K562 (cell line): ENCODE data around the gene TSTD1. TPM values are rescaled to one million over a fixed set of nuclear protein-coding genes. Genes with fewer than 3 reads are reported as not detected.

ENCODE experiments used
- ARID3A ChIP-seq: IDR thresholded peaks from 2 replicates; pipeline ENCODE4 v1.6.1; 2012; ENCODE audit warnings: low read depth, low read length, improper control_type of control experiment, borderline replicate concordance
- CHD4 ChIP-seq: fragments of 200-600 bp; sonication (generic); IDR thresholded peaks from 3 replicates; pipeline ENCODE4 v1.6.1; 2012; ENCODE audit warnings: low read depth, mild to moderate bottlenecking, mixed read lengths, low read length, inconsistent platforms; ENCODE audit not compliant: insufficient read depth, insufficient replicate concordance, poor library complexity, severe bottlenecking
- MLLT1 ChIP-seq, 2 experiments: fragments of 450-650 bp; IDR thresholded peaks; 2 replicates each; pipeline ENCODE4 v1.6.1; 2016
- NR2C1 ChIP-seq, 2 experiments: fragments of 450-650 bp; IDR thresholded peaks; 2 replicates each; pipeline ENCODE4 v1.6.1; 2017; ENCODE audit warnings: mild to moderate bottlenecking in 2 of 2, antibody characterized with exemption in 1 of 2, inconsistent platforms in 1 of 2, missing compliant biosample characterization in 1 of 2, missing genetic modification characterization in 1 of 2
- NUFIP1 ChIP-seq: fragments of 450-650 bp; IDR thresholded peaks from 2 replicates; pipeline ENCODE4 v1.6.1; 2018; ENCODE audit not compliant: partially characterized antibody
- POLR2B ChIP-seq: fragments of 450-650 bp; IDR thresholded peaks from 2 replicates; pipeline ENCODE4 v1.6.1; 2018; ENCODE audit warnings: low read depth; ENCODE audit not compliant: partially characterized antibody
- RCOR1 ChIP-seq, 2 experiments: IDR thresholded peaks; 2 replicates each; pipeline ENCODE4 v1.6.1; 2012; ENCODE audit warnings: low read depth in 2 of 2, low read length in 2 of 2, borderline replicate concordance in 1 of 2, improper control_type of control experiment in 1 of 2
- SAFB2 ChIP-seq: fragments of 200-400 bp; formaldehyde crosslinking; IDR thresholded peaks from 2 replicates; pipeline ENCODE4 v1.6.1; 2018; ENCODE audit warnings: borderline replicate concordance, low read length, low read depth, moderate library complexity; ENCODE audit not compliant: severe bottlenecking
- SMAD3 ChIP-seq: fragments of 450-650 bp; formaldehyde crosslinking; conservative IDR thresholded peaks from 2 replicates; pipeline ENCODE4 v1.4.0; 2020; ENCODE audit warnings: mild to moderate bottlenecking
- TFAM ChIP-seq: fragments of 250-450 bp; sonication (Bioruptor Pico); conservative IDR thresholded peaks from 2 replicates; pipeline ENCODE4 v1.5.0; 2021; ENCODE audit warnings: mild to moderate bottlenecking, moderate library complexity
- ZBTB12 ChIP-seq: fragments of 250-450 bp; sonication (Bioruptor Pico); IDR thresholded peaks from 2 replicates; pipeline ENCODE4 v1.4.0; 2020
- ZBTB5 ChIP-seq: fragments of 450-650 bp; IDR thresholded peaks from 2 replicates; pipeline ENCODE4 v1.6.1; 2017; ENCODE audit warnings: antibody characterized with exemption
- ZBTB7A ChIP-seq: IDR thresholded peaks from 2 replicates; pipeline ENCODE4 v1.6.1; 2011; ENCODE audit warnings: low read depth, mild to moderate bottlenecking, low read length, moderate library complexity, borderline replicate concordance; ENCODE audit not compliant: control insufficient read depth
- ZC3H11A ChIP-seq: IDR thresholded peaks from 2 replicates; pipeline ENCODE4 v1.6.1; 2012; ENCODE audit warnings: low read depth, low read length, improper control_type of control experiment
- ZNF583 ChIP-seq: fragments of 250-450 bp; sonication (Bioruptor Pico); IDR thresholded peaks from 2 replicates; pipeline ENCODE4 v1.4.0; 2020
- ZNF589 ChIP-seq: fragments of 200-800 bp; sonication (Bioruptor generic); IDR thresholded peaks from 2 replicates; pipeline ENCODE4 v1.6.1; 2016; ENCODE audit warnings: low read depth, missing genetic modification characterization, missing compliant biosample characterization
- polyA plus RNA-seq, 8 experiments: library from polyadenylated mRNA; depleted of rRNA in 4 of 8; stranded (reverse) in 5 of 8; unstranded in 3 of 8; fragments of >200 nt; fragmentation: Nextera tagmentation in 2 of 8; fragmentation: Illumina TruSeq in 1 of 8; extraction: Ambion mirVana in 2 of 8; extraction: Trizol in 1 of 8; gene quantifications; 2 replicates each; pipeline versions ENCODE4 v1.2.1 to v1.2.3, GENCODE V29; 2011 to 2014; ENCODE audit warnings: inconsistent platforms in 1 of 8, missing spikeins in 1 of 8
- total RNA-seq, 7 experiments: library from RNA; depleted of rRNA in 6 of 7; stranded (reverse); fragments of >200 nt in 6 of 7; fragmentation: Illumina TruSeq in 2 of 7; extraction: Trizol in 2 of 7; gene quantifications; 2 replicates each; pipeline versions ENCODE4 v1.2.1 to v1.2.3, GENCODE V29; 2011 to 2021; ENCODE audit warnings: low replicate concordance in 1 of 7
- TF ChIP-seq, protein P1 (sequence below): sonication (generic); formaldehyde crosslinking; IDR thresholded peaks from 2 replicates; pipeline ENCODE4 v1.5.0; 2020; ENCODE audit warnings: missing genetic modification reagents
- TF ChIP-seq, protein P2 (sequence below): fragments of 250-450 bp; sonication (Bioruptor Pico); IDR thresholded peaks from 2 replicates; pipeline ENCODE4 v1.8.0; 2022; ENCODE audit warnings: inconsistent platforms, mild to moderate bottlenecking, moderate library complexity, borderline replicate concordance

TSTD1 gene
- total and polyA plus RNA-seq, 9 of the 15 experiments (the other 6 are each of a cell fraction or from before 2014, with no cell fraction given), result 0.23 to 0.53 TPM; not detected in 7

DNA sequence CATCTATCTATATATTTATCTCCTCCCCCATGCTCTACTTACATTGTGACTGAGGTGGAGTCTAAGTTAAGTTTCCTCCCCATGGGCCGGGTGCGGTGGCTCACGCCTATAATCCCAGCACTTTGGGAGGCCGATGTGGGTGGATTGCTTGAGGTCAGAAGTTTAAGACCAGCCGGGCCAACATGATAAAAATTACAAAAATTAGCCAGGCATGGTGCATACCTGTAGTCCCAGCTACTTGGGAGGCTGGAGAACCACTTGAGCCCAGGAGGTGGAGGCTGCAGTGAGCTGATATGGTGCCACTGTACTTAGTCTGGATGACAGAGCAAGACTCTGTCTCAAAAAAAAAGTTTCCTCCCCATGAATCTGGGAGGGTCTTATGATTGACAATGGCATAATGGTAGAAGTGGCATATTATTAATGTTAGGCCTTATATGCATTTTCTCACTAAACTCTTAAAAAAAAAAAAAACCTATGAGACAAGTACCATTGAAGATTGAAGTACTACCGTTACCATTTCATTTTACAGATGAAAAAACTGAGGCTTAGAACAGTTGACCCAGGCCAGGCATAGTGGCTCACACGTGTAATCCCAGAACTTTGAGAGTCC lies 29.1 kb downstream of the TSTD1 start (continued):
- TF ChIP-seq MLLT1 (IDR thresholded peaks at IDR 0.05), result peak in 1 of 2 experiments; percentile 51; a peak in 1 of 4 replicates
- TF ChIP-seq CHD4, result no peak
- no peak for TF ChIP-seq NUFIP1
- TF ChIP-seq ZC3H11A, result no peak
- TF ChIP-seq ZBTB12 (CRISPR knock-in tag), result no peak
- TF ChIP-seq ZBTB5, result no peak
- no peak for TF ChIP-seq ZBTB7A
- no peak for TF ChIP-seq TFAM (CRISPR knock-in tag)
- peak; percentile 19 to 64; a peak in 2 of 4 replicates for TF ChIP-seq RCOR1 (IDR thresholded peaks at IDR 0.05; ENCODE audit: borderline replicate concordance in 1 of 2, low read depth in 2 of 2, low read length in 2 of 2)
- TF ChIP-seq ARID3A, result peak; percentile 63; the same call in 1 of the 2 replicates
- no peak for TF ChIP-seq SMAD3 (CRISPR knock-in tag)
- TF ChIP-seq, protein P1, sequence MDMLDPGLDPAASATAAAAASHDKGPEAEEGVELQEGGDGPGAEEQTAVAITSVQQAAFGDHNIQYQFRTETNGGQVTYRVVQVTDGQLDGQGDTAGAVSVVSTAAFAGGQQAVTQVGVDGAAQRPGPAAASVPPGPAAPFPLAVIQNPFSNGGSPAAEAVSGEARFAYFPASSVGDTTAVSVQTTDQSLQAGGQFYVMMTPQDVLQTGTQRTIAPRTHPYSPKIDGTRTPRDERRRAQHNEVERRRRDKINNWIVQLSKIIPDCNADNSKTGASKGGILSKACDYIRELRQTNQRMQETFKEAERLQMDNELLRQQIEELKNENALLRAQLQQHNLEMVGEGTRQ (CRISPR knock-in tag), result no peak
- 0 out of 2 replicates have a peak, but pooled peaks have one; percentile 14 for TF ChIP-seq ZNF589 (CRISPR knock-in tag)
- TF ChIP-seq, protein P2, sequence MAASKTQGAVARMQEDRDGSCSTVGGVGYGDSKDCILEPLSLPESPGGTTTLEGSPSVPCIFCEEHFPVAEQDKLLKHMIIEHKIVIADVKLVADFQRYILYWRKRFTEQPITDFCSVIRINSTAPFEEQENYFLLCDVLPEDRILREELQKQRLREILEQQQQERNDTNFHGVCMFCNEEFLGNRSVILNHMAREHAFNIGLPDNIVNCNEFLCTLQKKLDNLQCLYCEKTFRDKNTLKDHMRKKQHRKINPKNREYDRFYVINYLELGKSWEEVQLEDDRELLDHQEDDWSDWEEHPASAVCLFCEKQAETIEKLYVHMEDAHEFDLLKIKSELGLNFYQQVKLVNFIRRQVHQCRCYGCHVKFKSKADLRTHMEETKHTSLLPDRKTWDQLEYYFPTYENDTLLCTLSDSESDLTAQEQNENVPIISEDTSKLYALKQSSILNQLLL (CRISPR knock-in tag), result no peak
- 0 out of 2 replicates have a peak, but pooled peaks have one; percentile 32 for TF ChIP-seq NR2C1 (IDR thresholded peaks at IDR 0.05)
- TF ChIP-seq NR2C1 (tag; IDR thresholded peaks at IDR 0.05), result no peak
- TF ChIP-seq ZNF583, result no peak
- TF ChIP-seq SAFB2, result no peak
- no peak for TF ChIP-seq POLR2B
